GM13977 (cell line): ENCODE results near the gene ACP1.

Experiments
- DNase-seq: peaks from one replicate; pipeline ENCODE4 v3.0.0; 2012; ENCODE audit warnings: low spot score
- in situ Hi-C: fragments of 300-500 bp; cut with MboI; formaldehyde crosslinking; loops from one replicate; pipeline ENCODE4 v1.12.0; 2022; ENCODE audit warnings: low sequenced_read_pairs, low pct_unique_long_range_greater_than_20kb, mixed read lengths, inconsistent platforms; ENCODE audit not compliant: unreplicated experiment
- TF ChIP-seq, protein P1 (sequence below): IDR thresholded peaks from 2 replicates; pipeline ENCODE4 v1.5.1; 2012; ENCODE audit warnings: mild to moderate bottlenecking, control low read depth; ENCODE audit not compliant: insufficient read depth; ENCODE audit errors: extremely low read depth, missing control alignments

The ACP1 gene

DNA sequence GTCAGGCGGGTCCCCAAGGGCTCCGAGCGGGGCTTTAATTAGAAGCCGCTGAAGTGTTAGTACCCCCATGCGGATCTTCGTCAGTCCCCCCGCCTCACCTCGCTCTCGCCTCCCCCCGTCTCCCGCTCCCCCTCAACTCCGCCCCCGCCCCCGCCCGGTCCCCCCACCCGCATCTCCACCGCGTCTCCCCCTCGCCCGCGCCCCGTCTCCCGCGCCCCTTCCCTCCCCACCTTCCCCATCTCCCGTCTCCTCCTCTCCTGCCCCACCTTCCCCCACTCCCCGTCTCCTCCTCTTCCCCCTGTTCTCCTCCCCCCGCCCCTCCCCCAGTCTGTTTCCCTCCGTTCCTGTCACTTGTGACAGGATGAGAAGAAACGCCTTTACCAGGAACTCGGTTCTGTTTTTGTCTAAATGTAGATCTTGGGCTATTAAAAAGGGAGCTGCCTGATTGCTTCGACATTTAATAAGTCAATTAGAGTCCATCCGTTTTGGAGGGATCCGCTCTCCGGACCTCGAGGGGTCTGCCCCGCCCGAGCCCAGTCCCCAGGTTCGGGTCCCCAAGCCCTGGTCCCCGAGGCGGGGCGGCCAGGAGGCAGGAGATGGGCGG is 24.1 kb downstream of the ACP1 start:
- DNase-seq, result peak; percentile 32
- in situ Hi-C loops, result no loop called here
- TF ChIP-seq, protein P1, sequence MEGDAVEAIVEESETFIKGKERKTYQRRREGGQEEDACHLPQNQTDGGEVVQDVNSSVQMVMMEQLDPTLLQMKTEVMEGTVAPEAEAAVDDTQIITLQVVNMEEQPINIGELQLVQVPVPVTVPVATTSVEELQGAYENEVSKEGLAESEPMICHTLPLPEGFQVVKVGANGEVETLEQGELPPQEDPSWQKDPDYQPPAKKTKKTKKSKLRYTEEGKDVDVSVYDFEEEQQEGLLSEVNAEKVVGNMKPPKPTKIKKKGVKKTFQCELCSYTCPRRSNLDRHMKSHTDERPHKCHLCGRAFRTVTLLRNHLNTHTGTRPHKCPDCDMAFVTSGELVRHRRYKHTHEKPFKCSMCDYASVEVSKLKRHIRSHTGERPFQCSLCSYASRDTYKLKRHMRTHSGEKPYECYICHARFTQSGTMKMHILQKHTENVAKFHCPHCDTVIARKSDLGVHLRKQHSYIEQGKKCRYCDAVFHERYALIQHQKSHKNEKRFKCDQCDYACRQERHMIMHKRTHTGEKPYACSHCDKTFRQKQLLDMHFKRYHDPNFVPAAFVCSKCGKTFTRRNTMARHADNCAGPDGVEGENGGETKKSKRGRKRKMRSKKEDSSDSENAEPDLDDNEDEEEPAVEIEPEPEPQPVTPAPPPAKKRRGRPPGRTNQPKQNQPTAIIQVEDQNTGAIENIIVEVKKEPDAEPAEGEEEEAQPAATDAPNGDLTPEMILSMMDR, result no peak

DNA sequence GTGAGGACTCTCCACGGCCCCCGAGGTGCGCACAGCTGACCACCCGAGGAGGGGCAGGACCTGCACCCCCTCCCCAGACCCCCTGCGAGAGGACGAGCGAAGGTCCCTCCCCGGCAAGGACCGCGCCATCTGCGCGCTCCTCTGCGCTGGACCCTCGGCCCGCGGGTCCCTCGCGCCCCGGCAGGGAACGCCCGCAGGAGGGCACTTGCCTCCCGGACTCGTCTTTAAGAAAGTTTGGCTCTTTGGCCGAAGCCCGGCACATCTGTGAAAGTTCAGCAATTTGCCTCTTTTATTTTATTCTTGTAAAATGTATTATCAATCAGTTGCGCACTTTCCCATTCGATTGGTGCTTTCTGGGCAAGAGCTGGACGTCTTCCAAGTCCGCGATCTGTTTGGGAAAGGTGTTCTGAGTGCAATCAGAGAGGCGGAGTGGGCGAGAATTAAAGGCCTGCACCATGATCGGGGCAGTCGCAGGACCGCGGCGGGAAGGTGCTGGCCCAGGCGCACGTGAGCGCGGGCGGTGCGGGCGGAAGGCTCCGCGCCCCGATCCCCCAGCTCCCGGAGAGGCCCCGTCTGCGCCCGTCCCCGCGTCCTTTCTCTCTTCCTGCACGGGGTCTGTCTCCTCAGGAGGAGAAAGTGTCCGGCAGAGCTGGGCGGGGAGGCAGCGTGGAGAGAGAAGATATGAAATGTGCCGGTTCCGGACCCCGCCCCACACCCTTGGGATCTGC is 24.8 kb downstream of the ACP1 start:
- peak; percentile 36 for DNase-seq
- in situ Hi-C loops, result no loop called here
- TF ChIP-seq, protein P1, result no peak

GRCh38 chr2:290090-290722 is 25.5 kb downstream of the ACP1 start:
- in situ Hi-C loops, result no loop called here
- DNase-seq, result peak; percentile 51
- TF ChIP-seq, protein P1, result peak; percentile 81

DNA sequence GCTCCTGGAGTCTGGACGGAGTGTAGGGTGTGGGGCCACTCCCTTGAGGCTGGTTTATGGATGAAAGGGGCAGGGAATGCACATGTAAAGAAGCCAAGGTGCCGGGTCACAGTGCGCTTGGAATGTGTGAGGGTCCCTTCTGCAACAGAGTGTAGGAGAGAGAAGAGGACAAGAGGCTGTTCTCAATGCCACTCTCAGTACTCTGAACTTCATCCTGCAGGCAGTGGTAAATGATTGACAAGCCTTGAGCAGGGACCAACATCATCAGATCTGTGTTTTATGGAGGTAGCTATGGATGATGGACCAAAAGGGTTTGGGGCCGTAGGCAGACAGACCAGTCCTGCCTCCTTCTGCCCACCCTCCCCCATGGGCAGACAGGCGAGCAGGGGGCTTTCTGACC is 30.3 kb downstream of the ACP1 start:
- TF ChIP-seq, protein P1, result no peak
- no peak for DNase-seq
- in situ Hi-C loops, result no loop called here

- no peak for DNase-seq
- TF ChIP-seq, protein P1, result no peak
- in situ Hi-C loops, result no loop called here
Observed at GRCh38 chr2:296354-296753, 31.6 kb downstream of the ACP1 start.

DNA sequence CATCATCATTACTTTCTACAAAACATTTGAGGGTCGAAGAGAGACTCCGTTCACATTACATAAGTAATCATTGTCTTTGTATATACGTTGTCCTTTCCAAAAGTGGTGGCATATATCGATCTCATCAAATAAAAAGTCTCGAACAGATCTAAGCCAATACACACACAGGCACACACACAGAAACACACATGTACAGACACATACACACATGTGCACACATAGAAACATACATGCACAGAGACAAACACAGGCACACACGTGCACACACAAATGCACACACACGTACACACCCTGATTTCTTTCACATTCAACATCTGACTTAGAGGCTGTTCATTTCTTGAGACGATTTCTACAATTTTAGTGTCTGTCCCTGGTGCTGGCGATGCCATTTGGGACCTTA is 40.6 kb downstream of the ACP1 start:
- TF ChIP-seq, protein P1, result no peak
- in situ Hi-C loops, result no loop called here

More for the DNA sequence above, 40.6 kb downstream of the ACP1 start:
- DNase-seq, result no peak
